SK-N-SH treated with all-trans-retinoic acid at 6 μM for 48 hours (cell line): Measurements from ENCODE around the gene ZNF845.
"Not testable (repeated sequence)": the region's sequence is repeated elsewhere in the genome, so short reads cannot be mapped to it uniquely, and the experiment has no call there.

ENCODE experiments used
- ATAC-seq: fragments of 200-7000 bp; cut with Tn5 transposase; 3 replicates; pipeline ENCODE4 v1.9.1; 2020; ENCODE audit warnings: mild to moderate bottlenecking, moderate library complexity
- ARNTL ChIP-seq: fragments of 450-650 bp; formaldehyde crosslinking; IDR thresholded peaks from 2 replicates; pipeline ENCODE4 v1.5.0; 2020; ENCODE audit warnings: low read depth, mild to moderate bottlenecking, moderate library complexity, borderline replicate concordance
- BACH2 ChIP-seq: fragments of 250-450 bp; sonication (Bioruptor Pico); IDR thresholded peaks from 2 replicates; pipeline ENCODE4 v1.9.0; 2021; ENCODE audit warnings: mild to moderate bottlenecking, borderline replicate concordance
- CSDC2 ChIP-seq: fragments of 250-450 bp; sonication (Bioruptor Pico); IDR thresholded peaks from 2 replicates; pipeline ENCODE4 v1.5.0; 2020; ENCODE audit warnings: mild to moderate bottlenecking, moderate library complexity
- CSRNP3 ChIP-seq: fragments of 250-450 bp; sonication (Bioruptor Pico); IDR thresholded peaks from 2 replicates; pipeline ENCODE4 v1.5.1; 2021; ENCODE audit warnings: mild to moderate bottlenecking, moderate library complexity
- GLIS3 ChIP-seq: fragments of 250-450 bp; sonication (Bioruptor Pico); IDR thresholded peaks from 2 replicates; pipeline ENCODE4 v1.5.0; 2020; ENCODE audit warnings: mild to moderate bottlenecking, moderate library complexity
- ISL1 ChIP-seq: fragments of 250-450 bp; sonication (Bioruptor Pico); IDR thresholded peaks from 2 replicates; pipeline ENCODE4 v2.1.2; 2022; ENCODE audit warnings: mild to moderate bottlenecking, moderate library complexity
- OSR1 ChIP-seq: fragments of 250-450 bp; sonication (Bioruptor Pico); IDR thresholded peaks from 2 replicates; pipeline ENCODE4 v1.8.0; 2022; ENCODE audit warnings: moderate library complexity, mild to moderate bottlenecking, inconsistent platforms
- PPARA ChIP-seq: fragments of 250-450 bp; sonication (Bioruptor Pico); IDR thresholded peaks from 2 replicates; pipeline ENCODE4 v1.5.0; 2020; ENCODE audit warnings: mild to moderate bottlenecking, borderline replicate concordance
- SNAI2 ChIP-seq: fragments of 250-450 bp; sonication (Bioruptor Pico); IDR thresholded peaks from 2 replicates; pipeline ENCODE4 v1.5.0; 2020; ENCODE audit warnings: mild to moderate bottlenecking, moderate library complexity
- TCF4 ChIP-seq: fragments of 250-450 bp; sonication (Bioruptor Pico); IDR thresholded peaks from 2 replicates; pipeline ENCODE4 v1.8.0; 2021; ENCODE audit warnings: mild to moderate bottlenecking, moderate library complexity, borderline replicate concordance
- TOX ChIP-seq: fragments of 250-450 bp; sonication (Bioruptor Pico); IDR thresholded peaks from 2 replicates; pipeline ENCODE4 v1.8.0; 2021; ENCODE audit warnings: mild to moderate bottlenecking, moderate library complexity, borderline replicate concordance
- ZFP3 ChIP-seq: fragments of 250-450 bp; sonication (Bioruptor Pico); IDR thresholded peaks from 2 replicates; pipeline ENCODE4 v1.5.0; 2020; ENCODE audit warnings: mild to moderate bottlenecking, moderate library complexity
- ZFP30 ChIP-seq: fragments of 450-650 bp; formaldehyde crosslinking; IDR thresholded peaks from 2 replicates; pipeline ENCODE4 v1.5.0; 2022; ENCODE audit warnings: mild to moderate bottlenecking, moderate library complexity
- ZNF565 ChIP-seq: fragments of 450-650 bp; formaldehyde crosslinking; conservative IDR thresholded peaks from 2 replicates; pipeline ENCODE4 v1.5.0; 2020; ENCODE audit warnings: low read depth, mild to moderate bottlenecking, moderate library complexity
- ZNF70 ChIP-seq: fragments of 450-650 bp; formaldehyde crosslinking; IDR thresholded peaks from 2 replicates; pipeline ENCODE4 v1.5.0; 2020; ENCODE audit warnings: mild to moderate bottlenecking, moderate library complexity
- ZNF8 ChIP-seq: fragments of 450-650 bp; formaldehyde crosslinking; IDR thresholded peaks from 2 replicates; pipeline ENCODE4 v1.5.0; 2020; ENCODE audit warnings: mild to moderate bottlenecking, moderate library complexity
- TF ChIP-seq, protein P1 (sequence below): fragments of 250-450 bp; sonication (Bioruptor Pico); IDR thresholded peaks from 2 replicates; pipeline ENCODE4 v1.5.0; 2020; ENCODE audit warnings: mild to moderate bottlenecking, moderate library complexity
- TF ChIP-seq, protein P2 (sequence below): fragments of 250-450 bp; sonication (Bioruptor Pico); IDR thresholded peaks from 2 replicates; pipeline ENCODE4 v1.5.1; 2020; ENCODE audit warnings: low read depth, mild to moderate bottlenecking, moderate library complexity
- TF ChIP-seq, protein P3 (sequence below): fragments of 250-450 bp; sonication (Bioruptor Pico); IDR thresholded peaks from 2 replicates; pipeline ENCODE4 v1.8.0; 2020; ENCODE audit warnings: mild to moderate bottlenecking, moderate library complexity, borderline replicate concordance

Gene ZNF845

DNA sequence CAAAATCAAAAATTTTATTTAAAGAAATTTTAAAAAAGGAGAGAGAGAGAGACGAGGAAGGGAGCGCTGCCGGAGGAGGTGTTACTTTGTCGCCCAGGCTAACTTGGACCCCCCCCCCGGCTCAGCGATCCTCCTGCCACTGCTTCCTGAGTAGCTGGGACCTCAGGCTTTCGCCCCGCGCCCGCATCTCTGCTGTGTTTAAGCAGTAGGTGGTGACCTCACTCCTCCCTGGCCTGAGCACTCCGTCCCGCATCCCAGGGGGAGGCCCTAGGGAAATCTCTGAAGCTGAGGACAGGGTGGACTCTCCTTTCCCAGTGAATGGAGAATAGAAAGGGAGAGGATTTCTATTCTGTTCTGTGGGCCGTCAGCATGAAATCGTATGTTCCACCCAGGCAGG is 485 bp upstream of the ZNF845 start:
- no peak for TF ChIP-seq ZFP3 (CRISPR knock-in tag)
- TF ChIP-seq CSDC2 (CRISPR knock-in tag), result no peak
- TF ChIP-seq ZNF565, result no peak
- no peak for TF ChIP-seq PPARA (CRISPR knock-in tag)
- no peak for TF ChIP-seq TOX (CRISPR knock-in tag)
- TF ChIP-seq BACH2, result no peak
- TF ChIP-seq SNAI2 (CRISPR knock-in tag), result no peak
- TF ChIP-seq TCF4 (CRISPR knock-in tag), result no peak
- no peak for TF ChIP-seq ZNF70 (CRISPR knock-in tag)
- TF ChIP-seq CSRNP3 (CRISPR knock-in tag), result no peak
- no peak for TF ChIP-seq ZNF8
- TF ChIP-seq, protein P1, sequence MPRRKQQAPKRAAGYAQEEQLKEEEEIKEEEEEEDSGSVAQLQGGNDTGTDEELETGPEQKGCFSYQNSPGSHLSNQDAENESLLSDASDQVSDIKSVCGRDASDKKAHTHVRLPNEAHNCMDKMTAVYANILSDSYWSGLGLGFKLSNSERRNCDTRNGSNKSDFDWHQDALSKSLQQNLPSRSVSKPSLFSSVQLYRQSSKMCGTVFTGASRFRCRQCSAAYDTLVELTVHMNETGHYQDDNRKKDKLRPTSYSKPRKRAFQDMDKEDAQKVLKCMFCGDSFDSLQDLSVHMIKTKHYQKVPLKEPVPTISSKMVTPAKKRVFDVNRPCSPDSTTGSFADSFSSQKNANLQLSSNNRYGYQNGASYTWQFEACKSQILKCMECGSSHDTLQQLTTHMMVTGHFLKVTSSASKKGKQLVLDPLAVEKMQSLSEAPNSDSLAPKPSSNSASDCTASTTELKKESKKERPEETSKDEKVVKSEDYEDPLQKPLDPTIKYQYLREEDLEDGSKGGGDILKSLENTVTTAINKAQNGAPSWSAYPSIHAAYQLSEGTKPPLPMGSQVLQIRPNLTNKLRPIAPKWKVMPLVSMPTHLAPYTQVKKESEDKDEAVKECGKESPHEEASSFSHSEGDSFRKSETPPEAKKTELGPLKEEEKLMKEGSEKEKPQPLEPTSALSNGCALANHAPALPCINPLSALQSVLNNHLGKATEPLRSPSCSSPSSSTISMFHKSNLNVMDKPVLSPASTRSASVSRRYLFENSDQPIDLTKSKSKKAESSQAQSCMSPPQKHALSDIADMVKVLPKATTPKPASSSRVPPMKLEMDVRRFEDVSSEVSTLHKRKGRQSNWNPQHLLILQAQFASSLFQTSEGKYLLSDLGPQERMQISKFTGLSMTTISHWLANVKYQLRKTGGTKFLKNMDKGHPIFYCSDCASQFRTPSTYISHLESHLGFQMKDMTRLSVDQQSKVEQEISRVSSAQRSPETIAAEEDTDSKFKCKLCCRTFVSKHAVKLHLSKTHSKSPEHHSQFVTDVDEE, result no peak
- no peak for TF ChIP-seq GLIS3 (CRISPR knock-in tag)
- TF ChIP-seq, protein P2, sequence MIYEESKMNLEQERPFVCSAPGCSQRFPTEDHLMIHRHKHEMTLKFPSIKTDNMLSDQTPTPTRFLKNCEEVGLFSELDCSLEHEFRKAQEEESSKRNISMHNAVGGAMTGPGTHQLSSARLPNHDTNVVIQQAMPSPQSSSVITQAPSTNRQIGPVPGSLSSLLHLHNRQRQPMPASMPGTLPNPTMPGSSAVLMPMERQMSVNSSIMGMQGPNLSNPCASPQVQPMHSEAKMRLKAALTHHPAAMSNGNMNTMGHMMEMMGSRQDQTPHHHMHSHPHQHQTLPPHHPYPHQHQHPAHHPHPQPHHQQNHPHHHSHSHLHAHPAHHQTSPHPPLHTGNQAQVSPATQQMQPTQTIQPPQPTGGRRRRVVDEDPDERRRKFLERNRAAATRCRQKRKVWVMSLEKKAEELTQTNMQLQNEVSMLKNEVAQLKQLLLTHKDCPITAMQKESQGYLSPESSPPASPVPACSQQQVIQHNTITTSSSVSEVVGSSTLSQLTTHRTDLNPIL (CRISPR knock-in tag), result no peak
- TF ChIP-seq, all 23 proteins: peak for 0
- peak; percentile 62 for ATAC-seq

DNA sequence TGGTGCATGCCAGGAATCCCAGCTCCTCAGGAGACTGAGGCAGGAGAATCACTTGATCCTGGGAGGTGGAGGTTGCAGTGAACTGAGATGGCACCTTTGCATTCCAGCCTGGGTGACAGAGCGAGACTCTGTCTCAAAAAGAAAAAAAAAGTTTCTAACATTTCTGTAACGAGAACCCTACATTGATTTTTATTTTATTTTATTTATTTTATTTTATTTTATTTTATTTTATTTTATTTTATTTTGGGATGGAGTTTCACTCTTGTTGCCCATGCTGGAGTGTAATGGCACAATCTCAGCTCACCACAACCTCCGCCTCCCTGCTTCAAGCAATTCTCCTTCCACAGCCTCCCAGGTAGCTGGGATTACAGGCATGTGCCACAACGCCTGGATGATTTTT is 10.9 kb downstream of the ZNF845 start:
- ATAC-seq, result not testable (repeated sequence)

DNA sequence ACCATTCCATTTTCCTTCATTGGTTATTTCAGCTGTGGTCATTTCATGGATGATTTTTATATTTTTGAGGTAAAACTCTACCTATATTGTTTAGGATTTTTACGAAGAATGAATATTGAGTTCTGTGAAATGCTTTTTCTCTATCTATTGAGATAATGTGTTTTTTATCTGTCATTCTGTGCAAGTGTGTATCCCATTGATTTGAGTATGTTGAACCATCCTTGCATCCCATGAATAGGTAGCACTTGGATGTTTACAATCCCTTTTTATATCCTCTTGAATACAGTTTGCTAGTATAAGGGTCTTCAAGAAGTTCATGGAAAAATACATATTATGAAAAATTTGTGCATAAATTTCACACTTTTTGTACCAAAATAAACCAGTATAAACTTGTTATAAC is 22.2 kb downstream of the ZNF845 start:
- ATAC-seq, result no peak
- TF ChIP-seq CSRNP3 (CRISPR knock-in tag), result no peak
- TF ChIP-seq, protein P3, sequence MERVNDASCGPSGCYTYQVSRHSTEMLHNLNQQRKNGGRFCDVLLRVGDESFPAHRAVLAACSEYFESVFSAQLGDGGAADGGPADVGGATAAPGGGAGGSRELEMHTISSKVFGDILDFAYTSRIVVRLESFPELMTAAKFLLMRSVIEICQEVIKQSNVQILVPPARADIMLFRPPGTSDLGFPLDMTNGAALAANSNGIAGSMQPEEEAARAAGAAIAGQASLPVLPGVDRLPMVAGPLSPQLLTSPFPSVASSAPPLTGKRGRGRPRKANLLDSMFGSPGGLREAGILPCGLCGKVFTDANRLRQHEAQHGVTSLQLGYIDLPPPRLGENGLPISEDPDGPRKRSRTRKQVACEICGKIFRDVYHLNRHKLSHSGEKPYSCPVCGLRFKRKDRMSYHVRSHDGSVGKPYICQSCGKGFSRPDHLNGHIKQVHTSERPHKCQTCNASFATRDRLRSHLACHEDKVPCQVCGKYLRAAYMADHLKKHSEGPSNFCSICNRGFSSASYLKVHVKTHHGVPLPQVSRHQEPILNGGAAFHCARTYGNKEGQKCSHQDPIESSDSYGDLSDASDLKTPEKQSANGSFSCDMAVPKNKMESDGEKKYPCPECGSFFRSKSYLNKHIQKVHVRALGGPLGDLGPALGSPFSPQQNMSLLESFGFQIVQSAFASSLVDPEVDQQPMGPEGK (CRISPR knock-in tag), result no peak

- ATAC-seq, result no peak
- TF ChIP-seq OSR1 (no peak), PPARA (CRISPR knock-in tag) (no peak), ZFP30 (no peak), ZNF8 (no peak), ZFP3 (CRISPR knock-in tag) (no peak), ISL1 (no peak), SNAI2 (CRISPR knock-in tag) (no peak), CSDC2 (CRISPR knock-in tag) (no peak), BACH2 (no peak), TOX (CRISPR knock-in tag) (no peak), GLIS3 (CRISPR knock-in tag) (no peak), ARNTL (CRISPR knock-in tag) (no peak), TCF4 (CRISPR knock-in tag) (no peak)
- TF ChIP-seq, protein P1, result no peak
- TF ChIP-seq, protein P2 (CRISPR knock-in tag), result no peak
These were observed 24.5 kb downstream of the ZNF845 start for GRCh38 chr19:53357821-53358581.
